GM23338 (cell line): Measurements from ENCODE around the gene SEC16A. TPM values are rescaled to one million over a fixed set of nuclear protein-coding genes. Genes with fewer than 3 reads are reported as not detected.

Source experiments
- ATAC-seq: fragments of 200-7000 bp; cut with Tn5 transposase; 3 replicates; pipeline ENCODE4 v1.9.1; 2020
- DNase-seq: peaks from one replicate; pipeline ENCODE4 v3.0.0-alpha.2; 2015; ENCODE audit warnings: low spot score
- H2AFZ ChIP-seq: fragments of 200-600 bp; sonication (generic); 2 replicates; pipeline ENCODE4 v1.8.0; 2016; ENCODE audit warnings: antibody characterized with exemption, mild to moderate bottlenecking, moderate library complexity
- H3F3A ChIP-seq: fragments of 200-600 bp; sonication (generic); replicated peaks from 2 replicates; pipeline ENCODE4 v1.8.0; 2017; ENCODE audit warnings: antibody characterized with exemption, mixed run types, low read depth
- H3K27ac ChIP-seq: fragments of 200-600 bp; sonication (generic); 2 replicates; pipeline ENCODE4 v1.6.1; 2016; ENCODE audit warnings: low read depth
- H3K27me3 ChIP-seq: fragments of 200-600 bp; sonication (generic); 2 replicates; pipeline ENCODE4 v1.8.0; 2016; ENCODE audit warnings: mild to moderate bottlenecking, mixed run types, moderate library complexity; ENCODE audit not compliant: insufficient read depth
- H3K36me3 ChIP-seq: fragments of 200-600 bp; sonication (generic); 2 replicates; pipeline ENCODE4 v1.8.0; 2016; ENCODE audit warnings: mild to moderate bottlenecking; ENCODE audit not compliant: insufficient read depth
- H3K4me1 ChIP-seq: fragments of 200-600 bp; sonication (generic); 2 replicates; pipeline ENCODE4 v1.8.0; 2016; ENCODE audit warnings: mild to moderate bottlenecking, moderate library complexity; ENCODE audit not compliant: insufficient read depth
- H3K4me2 ChIP-seq: fragments of 200-600 bp; sonication (generic); 2 replicates; pipeline ENCODE4 v1.7.1; 2017; ENCODE audit warnings: mixed run types
- H3K4me3 ChIP-seq: fragments of 200-600 bp; sonication (generic); 2 replicates; pipeline ENCODE4 v1.6.1; 2016; ENCODE audit warnings: mixed run types
- H3K79me2 ChIP-seq: fragments of 200-600 bp; sonication (generic); replicated peaks from 2 replicates; pipeline ENCODE4 v1.8.0; 2017; ENCODE audit warnings: mild to moderate bottlenecking; ENCODE audit not compliant: insufficient read depth
- H3K9me2 ChIP-seq: fragments of 200-600 bp; sonication (generic); 2 replicates; pipeline ENCODE4 v1.8.0; 2017; ENCODE audit not compliant: insufficient read depth
- H4K20me1 ChIP-seq: fragments of 200-600 bp; sonication (generic); replicated peaks from 2 replicates; pipeline ENCODE4 v1.8.0; 2017; ENCODE audit warnings: mild to moderate bottlenecking; ENCODE audit not compliant: insufficient read depth
- H3K27ac Mint-ChIP-seq: 2 replicates; pipeline ENCODE4 v1.8.0; 2020; ENCODE audit warnings: inconsistent platforms, mild to moderate bottlenecking, moderate library complexity, mixed read lengths
- H3K27me3 Mint-ChIP-seq: 3 replicates; pipeline ENCODE4 v1.8.0; 2022; ENCODE audit warnings: low read depth, mild to moderate bottlenecking, moderate library complexity, mixed read lengths, inconsistent platforms; ENCODE audit not compliant: insufficient read depth, poor library complexity
- H3K36me3 Mint-ChIP-seq: 3 replicates; pipeline ENCODE4 v1.8.0; 2021; ENCODE audit warnings: low read depth, mild to moderate bottlenecking, inconsistent platforms, moderate library complexity, mixed read lengths
- H3K4me1 Mint-ChIP-seq: 3 replicates; pipeline ENCODE4 v1.8.0; 2020; ENCODE audit warnings: mild to moderate bottlenecking, inconsistent platforms, mixed read lengths
- H3K4me3 Mint-ChIP-seq: 3 replicates; pipeline ENCODE4 v1.8.0; 2021; ENCODE audit warnings: moderate library complexity, mild to moderate bottlenecking, inconsistent platforms, mixed read lengths
- H3K9me3 Mint-ChIP-seq: 3 replicates; pipeline ENCODE4 v1.8.0; 2020; ENCODE audit warnings: moderate library complexity, mild to moderate bottlenecking, inconsistent platforms, mixed read lengths
- CREB1 ChIP-seq: fragments of 250-450 bp; sonication (Bioruptor Pico); IDR thresholded peaks from 2 replicates; pipeline ENCODE4 v1.5.0; 2020; ENCODE audit warnings: low read depth, mild to moderate bottlenecking, moderate library complexity
- CTCF ChIP-seq, 2 experiments: fragments of 200-600 bp in 1 of 2; sonication (generic) in 1 of 2; conservative IDR thresholded peaks; 2 replicates each; pipeline versions ENCODE4 v1.5.1 to v1.6.1; 2016 to 2017; ENCODE audit warnings: antibody characterized with exemption in 2 of 2, low read depth in 2 of 2, mild to moderate bottlenecking in 2 of 2, moderate library complexity in 1 of 2
- EZH2 ChIP-seq: fragments of 200-600 bp; sonication (generic); IDR thresholded peaks from one replicate; pipeline ENCODE4 v1.8.0; 2017; ENCODE audit warnings: antibody characterized with exemption, mild to moderate bottlenecking, low read depth; ENCODE audit not compliant: unreplicated experiment
- NANOG ChIP-seq: IDR thresholded peaks from 2 replicates; pipeline ENCODE4 v1.6.1; 2016; ENCODE audit warnings: antibody characterized with exemption, borderline replicate concordance
- REST ChIP-seq: IDR thresholded peaks from one replicate; pipeline ENCODE4 v1.6.1; 2018; ENCODE audit warnings: antibody characterized with exemption; ENCODE audit not compliant: unreplicated experiment
- ZNF331 ChIP-seq: fragments of 250-450 bp; sonication (Bioruptor Pico); IDR thresholded peaks from 2 replicates; pipeline ENCODE4 v1.5.0; 2020; ENCODE audit warnings: low read depth, mild to moderate bottlenecking, moderate library complexity
- polyA plus RNA-seq: library from polyadenylated mRNA; unstranded; fragments of >200 nt; fragmentation: Nextera tagmentation; extraction: Ambion mirVana; gene quantifications from 2 replicates; pipeline ENCODE4 v1.2.1, GENCODE V29; 2016
- total RNA-seq: library from RNA; depleted of rRNA; stranded (reverse); fragments of >200 nt; shearing (Covaris generic); gene quantifications from 2 replicates; pipeline ENCODE4 v1.2.3, GENCODE V29; 2014
- TF ChIP-seq, protein P1 (sequence below): IDR thresholded peaks from 2 replicates; pipeline ENCODE4 v1.6.1; 2016; ENCODE audit warnings: antibody characterized with exemption

The SEC16A gene
- total and polyA plus RNA-seq, 2 experiments from 2014 or later = 34.0 to 59.2 TPM

DNA sequence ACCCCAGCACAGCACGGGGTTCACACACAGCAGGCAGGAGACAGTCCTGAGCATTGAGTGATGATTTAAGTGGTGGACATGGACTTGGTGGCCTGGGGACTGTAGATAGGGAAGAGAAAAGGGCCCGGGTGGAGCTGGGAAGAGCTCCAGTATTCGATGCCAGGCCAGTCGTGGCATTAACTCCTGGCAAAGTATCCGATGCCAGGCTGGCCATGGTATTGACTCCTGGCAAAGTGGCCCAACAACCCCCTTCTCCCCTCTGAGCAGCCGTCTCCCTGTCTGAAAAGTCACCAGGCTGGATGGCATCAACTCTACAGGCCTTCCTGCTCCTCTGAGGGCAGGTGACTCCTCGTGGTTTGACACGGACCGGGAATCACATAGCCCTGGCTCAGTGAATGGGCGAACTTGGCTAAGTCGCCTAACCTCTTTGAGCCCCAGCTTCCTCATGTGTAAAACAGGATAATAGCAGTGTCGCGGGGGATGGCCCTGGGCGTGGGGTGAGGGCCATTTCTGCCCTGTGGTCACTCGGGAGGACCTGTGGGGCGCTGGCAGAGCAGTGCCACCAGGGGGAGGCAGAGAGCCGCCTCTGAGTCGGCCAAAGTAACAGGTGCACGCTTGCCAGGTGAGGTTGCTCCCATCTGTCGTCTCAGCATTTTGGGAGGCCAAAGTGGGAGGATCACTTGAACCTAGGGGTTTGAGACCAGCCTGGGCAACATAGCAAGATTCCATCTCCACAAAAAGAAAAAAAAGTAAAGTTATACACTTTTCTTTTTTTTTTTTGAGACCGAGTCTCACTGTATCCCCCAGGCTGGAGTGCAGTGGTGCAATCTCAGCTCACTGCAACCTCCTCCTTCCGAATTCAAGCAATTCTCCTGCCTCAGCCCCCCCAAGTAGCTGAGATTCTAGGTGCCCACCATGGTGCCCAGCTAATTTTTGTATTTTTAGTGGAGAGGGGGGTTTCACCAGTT is 5.7 kb upstream of the SEC16A start (continued):
- TF ChIP-seq CTCF (conservative IDR thresholded peaks at IDR 0.05; ENCODE audit: low read depth in 2 of 2) = peak; percentile 90 to 96

DNA sequence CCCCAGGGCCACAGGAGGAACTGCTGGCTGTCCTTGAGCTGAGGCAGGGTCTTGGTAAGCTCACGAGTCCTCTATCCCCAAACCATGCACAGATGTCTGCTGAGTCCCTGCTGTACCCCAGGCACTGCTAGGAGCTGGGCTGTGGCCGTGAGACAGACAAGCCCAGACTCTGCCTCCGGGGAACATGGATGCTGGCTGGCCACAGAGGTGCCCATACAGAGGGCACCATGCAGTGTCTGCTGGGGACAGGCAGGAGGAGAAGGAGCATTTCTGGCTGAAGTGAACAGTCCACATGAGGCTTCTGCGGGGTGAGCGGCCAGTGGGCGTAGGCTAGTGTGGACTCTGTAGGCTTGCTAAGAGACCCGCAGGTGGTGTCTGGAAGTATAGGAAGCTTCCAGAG is 4.8 kb upstream of the SEC16A start:
- TF ChIP-seq REST (no peak), EZH2 (no peak), CREB1 (CRISPR knock-in tag) (no peak), ZNF331 (CRISPR knock-in tag) (no peak), NANOG (no peak)
- TF ChIP-seq, protein P1, sequence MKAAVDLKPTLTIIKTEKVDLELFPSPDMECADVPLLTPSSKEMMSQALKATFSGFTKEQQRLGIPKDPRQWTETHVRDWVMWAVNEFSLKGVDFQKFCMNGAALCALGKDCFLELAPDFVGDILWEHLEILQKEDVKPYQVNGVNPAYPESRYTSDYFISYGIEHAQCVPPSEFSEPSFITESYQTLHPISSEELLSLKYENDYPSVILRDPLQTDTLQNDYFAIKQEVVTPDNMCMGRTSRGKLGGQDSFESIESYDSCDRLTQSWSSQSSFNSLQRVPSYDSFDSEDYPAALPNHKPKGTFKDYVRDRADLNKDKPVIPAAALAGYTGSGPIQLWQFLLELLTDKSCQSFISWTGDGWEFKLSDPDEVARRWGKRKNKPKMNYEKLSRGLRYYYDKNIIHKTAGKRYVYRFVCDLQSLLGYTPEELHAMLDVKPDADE = no peak
- H3K4me1 ChIP-seq = no peaks in the 10 kb centered on the region
- H3K79me2 ChIP-seq = peaks cover 1% of the 10 kb centered on the region
- no peak for DNase-seq
- peaks cover 20% of the 10 kb centered on the region for H3K27me3 Mint-ChIP-seq
- H3K36me3 ChIP-seq = no peaks in the 10 kb centered on the region
- no peak overlapping the region for H2AFZ ChIP-seq
- no peaks in the 10 kb centered on the region for H3K9me2 ChIP-seq
- no peak overlapping the region for H3K4me2 ChIP-seq
- H3K36me3 Mint-ChIP-seq = no peaks in the 10 kb centered on the region
- no peak overlapping the region for H3K4me3 ChIP-seq
- H3F3A ChIP-seq = 0 out of 2 replicates have a peak, but pooled peaks cover 10% of the 10 kb centered on the region
- ATAC-seq = no peak
- no peak overlapping the region for H3K27ac ChIP-seq
- H3K27ac Mint-ChIP-seq = no peak overlapping the region
- no peaks in the 10 kb centered on the region; the same call in 1 of the 2 replicates for H4K20me1 ChIP-seq
- no peak overlapping the region for H3K4me3 Mint-ChIP-seq
- no peaks in the 10 kb centered on the region for H3K9me3 Mint-ChIP-seq
- H3K4me1 Mint-ChIP-seq = no peaks in the 10 kb centered on the region; the same call in 2 of the 3 replicates
- H3K27me3 ChIP-seq = no peaks in the 10 kb centered on the region
